Lower leg skin (tissue), 4 donors: ENCODE measurements around the gene GPC6. TPM values are rescaled to one million over a fixed set of nuclear protein-coding genes. Genes with fewer than 3 reads are reported as not detected.

ENCODE experiments used
- DNase-seq, 2 donors: peaks; one replicate each; pipeline ENCODE4 v3.0.0-alpha.2; 2019; ENCODE audit warnings: low spot score in 2 of 2
- H3K4me3 ChIP-seq: fragments of 200-600 bp; sonication (generic); 2 replicates; pipeline ENCODE4 v1.5.1; 2017; ENCODE audit warnings: mild to moderate bottlenecking, low read depth; ENCODE audit not compliant: poor library complexity, severe bottlenecking
- POLR2A ChIP-seq, 2 donors: fragments of 450-650 bp; IDR thresholded peaks; one replicate each; pipeline ENCODE4 v1.6.1; 2016 to 2017; ENCODE audit warnings: antibody characterized with exemption in 2 of 2, mild to moderate bottlenecking in 1 of 2, moderate library complexity in 1 of 2
- WGBS, 2 donors: methylation state at CpG; one replicate each; pipeline ENCODE4 v1.1.5; 2018; 5-methylcytosine and 5-hydroxymethylcytosine counted together
- intact Hi-C: fragments of 100-400 bp; cut with DNase I; formaldehyde crosslinking; loops from one replicate; pipeline ENCODE4 v1.15.0; 2023; ENCODE audit warnings: low total_unique reads
- total RNA-seq, 4 donors: library from RNA; depleted of rRNA; stranded (reverse); fragments of >200 nt; gene quantifications; one replicate each; pipeline ENCODE4 v1.1.0, GENCODE V29; 2016
- TF ChIP-seq, protein P1 (sequence below), 3 donors: fragments of 450-650 bp; IDR thresholded peaks; one replicate each; pipeline ENCODE4 v1.5.1; 2016; ENCODE audit warnings: antibody characterized with exemption in 3 of 3, mild to moderate bottlenecking in 3 of 3, moderate library complexity in 2 of 3

GPC6 gene
- total RNA-seq, 4 donors from 2014 or later = 1.4 to 5.2 (median 2.5) TPM

DNA sequence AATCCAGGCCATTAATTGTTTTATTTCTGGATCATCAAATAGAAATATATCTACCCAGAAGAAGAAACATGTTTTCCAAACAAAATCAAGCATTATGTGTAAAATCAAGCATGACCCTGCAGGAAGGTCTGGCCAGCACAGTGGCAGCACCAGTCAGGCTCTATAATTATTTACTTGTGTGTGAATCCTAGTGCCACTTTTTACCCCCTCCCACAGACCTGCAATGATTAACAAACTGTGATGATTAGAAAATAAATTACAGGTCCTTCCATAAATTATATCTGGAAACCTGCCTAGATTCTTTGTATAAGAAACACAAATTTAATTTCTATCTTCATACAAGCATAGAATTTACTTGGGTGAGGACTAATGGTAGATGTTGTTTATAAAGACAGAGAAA is 186.1 kb downstream of the GPC6 start:
- intact Hi-C loops = loop anchor here (10.0 kb wide), 1 partner anchor 862 kb away; no protein-coding TSS in a partner anchor
- DNase-seq = no peak
- no peak for TF ChIP-seq POLR2A (IDR thresholded peaks at IDR 0.05)
- TF ChIP-seq, protein P1, sequence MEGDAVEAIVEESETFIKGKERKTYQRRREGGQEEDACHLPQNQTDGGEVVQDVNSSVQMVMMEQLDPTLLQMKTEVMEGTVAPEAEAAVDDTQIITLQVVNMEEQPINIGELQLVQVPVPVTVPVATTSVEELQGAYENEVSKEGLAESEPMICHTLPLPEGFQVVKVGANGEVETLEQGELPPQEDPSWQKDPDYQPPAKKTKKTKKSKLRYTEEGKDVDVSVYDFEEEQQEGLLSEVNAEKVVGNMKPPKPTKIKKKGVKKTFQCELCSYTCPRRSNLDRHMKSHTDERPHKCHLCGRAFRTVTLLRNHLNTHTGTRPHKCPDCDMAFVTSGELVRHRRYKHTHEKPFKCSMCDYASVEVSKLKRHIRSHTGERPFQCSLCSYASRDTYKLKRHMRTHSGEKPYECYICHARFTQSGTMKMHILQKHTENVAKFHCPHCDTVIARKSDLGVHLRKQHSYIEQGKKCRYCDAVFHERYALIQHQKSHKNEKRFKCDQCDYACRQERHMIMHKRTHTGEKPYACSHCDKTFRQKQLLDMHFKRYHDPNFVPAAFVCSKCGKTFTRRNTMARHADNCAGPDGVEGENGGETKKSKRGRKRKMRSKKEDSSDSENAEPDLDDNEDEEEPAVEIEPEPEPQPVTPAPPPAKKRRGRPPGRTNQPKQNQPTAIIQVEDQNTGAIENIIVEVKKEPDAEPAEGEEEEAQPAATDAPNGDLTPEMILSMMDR (IDR thresholded peaks at IDR 0.05) = no peak
- H3K4me3 ChIP-seq = no peak overlapping the region

DNA sequence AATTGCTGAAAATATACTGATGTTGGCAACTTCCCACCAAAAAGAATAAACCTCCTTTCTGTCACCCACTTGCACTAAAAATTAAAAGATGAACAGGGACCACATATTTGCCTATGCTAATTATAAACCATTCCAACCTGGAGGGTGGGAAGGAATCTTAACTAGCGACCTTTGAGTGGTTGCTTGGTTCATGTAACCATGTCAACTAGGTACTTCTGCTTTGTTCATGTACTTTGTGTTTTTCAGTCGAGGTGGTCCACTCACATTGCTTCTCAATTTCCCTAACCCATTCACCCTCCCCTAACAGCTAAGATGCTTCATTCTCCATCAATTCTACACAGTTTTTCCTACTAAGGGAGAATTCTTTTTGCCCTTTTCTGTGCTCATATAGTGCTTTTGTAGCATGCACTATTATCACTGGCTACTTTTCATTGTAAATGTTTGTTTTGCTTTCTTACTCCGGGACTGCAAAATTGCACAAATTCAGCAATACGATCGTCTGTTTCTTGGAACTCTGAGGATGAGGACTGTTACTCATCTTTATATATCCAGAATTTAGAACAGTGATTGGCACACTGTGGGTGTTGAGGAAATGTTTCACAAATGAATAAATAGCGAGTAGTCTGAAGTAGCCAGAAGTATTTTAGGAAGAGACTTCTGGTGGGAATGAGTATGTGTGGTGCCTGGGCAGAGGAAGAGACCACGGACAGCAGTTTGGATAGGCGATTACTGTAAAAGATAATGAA is 187.5 kb downstream of the GPC6 start:
- intact Hi-C loops = loop anchor here (10.0 kb wide), 1 partner anchor 861 kb away; no protein-coding TSS in a partner anchor
- DNase-seq = no peak
- no peak for TF ChIP-seq POLR2A (IDR thresholded peaks at IDR 0.05)
- TF ChIP-seq, protein P1 (IDR thresholded peaks at IDR 0.05) = no peak
- H3K4me3 ChIP-seq = no peak overlapping the region
- 73 to 74% methylated on average over 8 of the region's 8 CpGs for WGBS, 2 donors

DNA sequence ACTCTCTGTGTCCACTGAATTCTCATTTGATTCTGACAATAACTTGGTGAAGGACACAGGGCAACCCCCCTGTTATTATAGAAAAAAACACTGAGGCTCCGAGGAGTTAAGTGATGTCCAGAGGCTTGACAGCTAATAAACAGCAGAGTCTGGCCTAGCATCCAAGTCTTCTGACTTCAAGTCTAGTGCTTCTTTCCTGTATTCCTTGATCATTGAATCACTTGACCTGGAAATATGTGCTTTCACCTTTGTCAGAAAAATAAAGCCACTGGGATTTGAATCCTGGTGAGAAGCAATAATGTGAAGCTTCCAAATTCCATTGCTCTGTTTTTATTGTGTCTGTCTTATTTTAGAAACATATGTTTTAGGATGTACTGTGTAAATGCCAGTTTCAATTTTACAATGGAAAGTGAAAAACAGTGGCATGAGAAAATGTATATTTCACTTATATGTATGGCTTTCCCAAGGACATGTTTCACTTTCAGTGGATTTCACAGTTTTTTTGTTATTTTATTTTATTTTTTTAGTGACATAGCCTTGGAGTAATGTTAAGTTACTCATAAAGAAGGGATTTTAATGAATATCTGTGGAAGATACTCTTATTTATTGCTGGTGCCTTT is 190.2 kb downstream of the GPC6 start:
- TF ChIP-seq POLR2A (IDR thresholded peaks at IDR 0.05) = no peak
- TF ChIP-seq, protein P1 (IDR thresholded peaks at IDR 0.05) = no peak
- DNase-seq = no peak
- intact Hi-C loops = loop anchor here (10.0 kb wide), 1 partner anchor 858 kb away; no protein-coding TSS in a partner anchor
- 60 to 94% methylated on average over 1 of the region's 1 CpG for WGBS, 2 donors
- H3K4me3 ChIP-seq = no peak overlapping the region

DNA sequence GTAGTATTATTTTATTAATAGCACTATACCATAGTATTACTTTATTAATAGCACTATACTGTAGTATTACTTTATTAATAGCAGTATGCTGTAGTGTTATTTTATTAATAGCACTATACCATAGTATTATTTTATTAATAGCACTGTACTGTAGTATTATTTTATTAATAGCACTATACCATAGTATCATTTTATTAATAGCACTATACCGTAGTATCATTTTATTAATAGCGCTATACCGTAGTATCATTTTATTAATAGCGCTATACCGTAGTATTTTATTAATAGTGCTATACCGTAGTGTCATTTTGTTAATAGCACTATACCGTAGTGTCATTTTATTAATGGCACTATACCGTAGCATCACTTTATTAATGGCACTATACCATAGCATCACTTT is 191.8 kb downstream of the GPC6 start:
- no peak overlapping the region for H3K4me3 ChIP-seq
- intact Hi-C loops = loop anchor here (10.0 kb wide), 1 partner anchor 856 kb away; no protein-coding TSS in a partner anchor
- DNase-seq = no peak
- TF ChIP-seq, protein P1 (IDR thresholded peaks at IDR 0.05) = no peak
- no peak for TF ChIP-seq POLR2A (IDR thresholded peaks at IDR 0.05)
- 94% methylated on average over 8 of the region's 8 CpGs for WGBS, 2 donors

DNA sequence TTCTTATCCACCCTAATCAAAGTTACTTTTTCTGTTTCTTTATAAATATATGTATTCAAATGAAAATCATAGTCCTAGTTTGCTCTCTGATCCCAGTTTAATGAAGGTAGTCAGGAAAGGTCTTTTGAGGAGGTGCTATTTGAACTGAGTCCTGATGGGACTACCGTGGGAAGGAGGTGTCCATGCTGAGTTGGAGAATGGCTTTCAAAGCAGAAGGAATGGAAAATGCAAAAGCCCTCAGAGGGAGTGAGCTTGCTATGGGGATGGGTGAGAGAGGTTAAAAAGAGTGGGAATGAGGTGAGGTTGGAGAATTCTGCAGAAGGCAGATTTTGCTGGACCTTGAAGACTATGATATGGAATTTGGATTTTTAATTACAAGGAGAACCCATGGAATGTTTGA is 193.6 kb downstream of the GPC6 start:
- H3K4me3 ChIP-seq = no peak overlapping the region
- 76 to 80% methylated on average over 1 of the region's 1 CpG for WGBS, 2 donors
- TF ChIP-seq, protein P1 (IDR thresholded peaks at IDR 0.05) = no peak
- TF ChIP-seq POLR2A (IDR thresholded peaks at IDR 0.05) = no peak
- intact Hi-C loops = no loop called here
- no peak for DNase-seq
